DND-41 (cell line): ENCODE results near the gene HOTAIR.

ENCODE experiments used
- CTCF ChIP-seq: IDR thresholded peaks from 2 replicates; pipeline ENCODE4 v1.5.1; 2012; ENCODE audit warnings: borderline replicate concordance, low read length, moderate library complexity, mild to moderate bottlenecking; ENCODE audit not compliant: poor library complexity, severe bottlenecking; ENCODE audit errors: extremely low read depth
- EZH2 ChIP-seq: IDR thresholded peaks from 3 replicates; pipeline ENCODE4 v1.6.1; 2012; ENCODE audit warnings: borderline replicate concordance, low read depth, mild to moderate bottlenecking, moderate library complexity, low read length, inconsistent platforms; ENCODE audit not compliant: severe bottlenecking

DNA sequence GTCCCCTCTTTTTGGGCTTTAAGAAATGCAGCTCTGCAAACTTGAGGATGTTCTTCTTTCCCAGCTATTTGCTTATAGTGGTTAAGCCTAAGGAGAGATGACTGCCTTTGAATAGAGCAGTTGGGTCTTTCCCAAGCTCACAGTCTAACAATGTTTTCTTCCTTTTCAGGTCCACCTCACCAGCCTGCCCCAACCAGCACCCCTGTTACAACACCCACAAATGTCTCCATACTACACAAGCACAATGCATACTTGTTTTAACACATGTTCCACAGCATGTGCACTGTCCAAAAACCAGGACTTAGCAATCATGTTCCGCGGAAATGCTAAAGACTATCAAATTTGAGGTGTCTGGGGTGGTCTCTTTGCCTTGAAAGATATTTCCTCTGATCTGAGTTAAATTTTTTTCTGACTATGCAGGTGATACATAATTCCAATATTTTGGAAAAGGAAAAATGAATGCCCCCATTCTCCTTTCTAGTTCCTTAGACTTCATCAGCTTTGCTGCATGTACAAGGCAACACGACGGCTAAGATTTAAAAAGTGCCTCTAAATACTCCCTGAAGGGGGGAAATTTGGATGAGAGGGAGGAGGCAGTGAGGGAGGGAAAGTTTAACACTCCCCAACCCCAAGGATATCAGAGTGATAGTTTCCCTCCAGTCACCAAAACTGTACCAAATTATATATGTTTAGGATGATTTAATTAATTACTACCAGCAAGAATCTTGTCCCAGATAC lies 42.7 kb downstream of the HOTAIR start:
- TF ChIP-seq CTCF (no peak), EZH2 (no peak)
